Stimulated activated CD8-positive, alpha-beta memory T cell treated with anti-CD3 and anti-CD28 coated beads, Interleukin-15, amount 100 ng/mL, for 1 hour (primary cell): ENCODE results near the gene SEC63.
A peak's percentile ranks its signal among the peaks of the same experiment; 100 is the strongest.
"Not testable (repeated sequence)": the region's sequence is repeated elsewhere in the genome, so short reads cannot be mapped to it uniquely, and the experiment has no call there.

Experiments
- DNase-seq: peaks from one replicate; pipeline ENCODE4 v3.0.0-alpha.2; 2020; ENCODE audit warnings: low read depth

Gene SEC63

DNA sequence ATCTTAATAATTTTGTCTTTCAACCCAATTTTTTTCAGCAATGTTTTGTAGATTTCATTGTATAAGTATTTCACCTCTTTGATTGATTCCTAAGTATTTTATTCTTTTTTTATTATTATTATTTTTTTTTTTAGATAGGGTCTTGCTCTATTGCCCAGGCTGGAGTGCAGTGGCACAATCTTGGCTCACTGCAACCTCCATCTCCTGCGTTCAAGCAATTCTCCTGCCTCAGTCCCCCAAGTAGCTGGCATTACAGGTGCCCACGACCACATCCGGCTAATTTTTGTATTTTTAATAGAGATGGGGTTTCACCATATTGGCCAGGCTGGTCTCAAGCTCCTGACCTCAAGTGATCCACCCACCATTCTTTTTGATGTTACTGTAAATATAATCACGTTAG lies 97.0 kb downstream of the SEC63 start:
- not testable (repeated sequence) for DNase-seq

GRCh38 chr6:107860144-107860543 lies 97.9 kb downstream of the SEC63 start:
- DNase-seq = not testable (repeated sequence)

DNA sequence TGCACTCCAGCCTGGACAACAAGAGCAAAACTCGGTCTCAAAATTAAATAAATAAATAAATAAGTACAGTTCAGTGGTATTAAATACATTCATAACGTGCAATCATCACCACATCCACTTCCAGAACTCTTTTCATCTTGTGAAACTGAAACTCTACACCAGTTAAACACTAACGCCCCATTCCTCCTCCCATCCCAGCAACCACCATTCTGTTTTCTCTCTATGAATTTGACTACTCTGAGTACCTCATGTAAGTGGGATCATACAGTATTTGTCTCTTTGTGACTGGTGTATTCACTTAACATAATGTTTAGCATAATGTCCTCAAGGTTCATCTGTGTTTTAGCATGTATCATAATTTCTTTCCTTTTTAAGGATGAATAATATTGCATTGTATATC lies 104.8 kb downstream of the SEC63 start:
- no peak for DNase-seq

DNA sequence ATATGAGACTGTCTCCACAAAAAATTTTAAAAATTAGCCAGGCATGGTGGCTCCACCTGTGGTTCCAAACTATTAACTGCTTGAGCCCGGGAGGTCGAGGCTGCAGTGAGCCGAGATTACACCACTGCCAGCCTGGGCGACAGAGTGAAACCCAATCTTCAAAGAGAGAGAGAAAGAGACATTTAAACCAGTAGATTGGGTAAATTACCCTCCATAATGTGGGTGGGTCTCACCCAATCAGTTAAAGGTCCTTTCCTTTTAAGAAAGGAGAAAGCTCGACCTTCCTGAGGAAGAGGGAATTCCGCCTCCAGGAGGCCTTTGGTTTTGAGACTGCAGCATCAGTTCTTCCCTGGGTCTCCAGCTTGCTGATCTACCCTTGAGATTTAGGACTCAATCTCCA lies 108.7 kb downstream of the SEC63 start:
- no peak for DNase-seq

DNA sequence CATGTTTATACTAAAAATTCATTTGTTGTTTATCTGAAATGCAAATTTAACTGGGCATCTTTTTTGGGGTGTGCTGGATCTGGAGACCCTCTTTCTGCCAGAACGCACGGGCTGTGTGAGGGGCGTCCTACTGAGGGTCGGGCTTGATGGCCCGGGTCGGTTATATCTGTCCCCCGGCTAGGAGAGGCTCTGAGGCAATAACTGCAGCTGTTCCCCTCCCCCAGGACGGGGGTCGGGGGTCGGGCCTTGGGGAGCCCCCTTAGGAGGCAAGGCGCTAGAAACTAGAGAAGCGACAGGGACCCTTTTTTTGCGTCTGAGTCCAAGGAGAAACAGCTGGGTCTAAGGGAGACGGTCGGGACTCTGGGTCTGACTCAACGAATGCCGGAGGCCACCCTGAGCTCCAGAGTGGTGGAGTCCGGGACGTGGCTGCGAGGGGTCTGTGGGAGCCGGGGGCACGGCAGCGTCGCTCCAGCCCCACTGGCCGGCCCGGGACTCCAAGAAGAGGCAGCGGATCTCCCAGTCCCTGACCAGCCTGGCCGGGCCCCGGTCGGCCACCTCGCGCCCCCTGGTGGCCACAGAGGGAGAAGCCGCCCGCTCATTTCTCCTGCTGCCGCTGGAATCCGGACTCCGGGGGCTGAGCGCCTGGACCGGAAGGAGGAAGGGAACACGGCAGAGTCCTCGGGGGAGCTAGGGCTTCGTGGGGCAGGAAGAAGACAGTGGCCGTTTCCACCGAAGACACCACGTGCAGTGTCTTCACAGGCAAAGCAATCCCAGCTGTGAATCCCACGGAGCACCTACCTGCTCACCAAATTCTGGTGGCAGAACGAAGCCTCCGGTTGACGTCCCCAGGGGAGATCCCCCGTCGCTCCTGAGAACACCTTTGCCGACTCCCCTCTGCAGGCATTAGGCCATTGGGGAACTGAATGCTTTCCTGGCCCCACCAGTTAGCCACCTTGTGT lies 109.9 kb downstream of the SEC63 start:
- peak; percentile 71 for DNase-seq

GRCh38 chr6:107846262-107846795 lies 111.7 kb downstream of the SEC63 start:
- no peak for DNase-seq

DNA sequence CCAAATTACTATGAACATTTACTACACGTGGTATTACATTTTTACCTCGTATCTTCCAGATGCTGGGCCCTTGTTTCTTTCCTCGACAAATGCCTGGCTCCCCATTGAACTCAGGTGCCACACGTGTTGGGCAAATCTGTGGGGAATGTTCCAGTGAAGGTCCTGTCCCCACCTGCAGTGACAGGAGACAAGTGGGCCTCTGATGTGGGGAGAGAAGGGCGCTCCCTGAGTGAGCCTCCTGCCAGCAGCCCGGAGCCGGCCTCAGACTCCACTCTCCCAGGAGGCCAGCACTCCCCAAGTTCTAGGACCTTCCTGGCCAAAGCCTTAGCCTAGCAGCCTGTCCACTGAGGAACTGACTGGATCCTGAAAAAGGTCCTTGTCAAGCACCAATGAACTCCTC lies 112.2 kb downstream of the SEC63 start:
- DNase-seq = no peak

GRCh38 chr6:107843400-107843799 lies 114.6 kb downstream of the SEC63 start:
- no peak for DNase-seq

DNA sequence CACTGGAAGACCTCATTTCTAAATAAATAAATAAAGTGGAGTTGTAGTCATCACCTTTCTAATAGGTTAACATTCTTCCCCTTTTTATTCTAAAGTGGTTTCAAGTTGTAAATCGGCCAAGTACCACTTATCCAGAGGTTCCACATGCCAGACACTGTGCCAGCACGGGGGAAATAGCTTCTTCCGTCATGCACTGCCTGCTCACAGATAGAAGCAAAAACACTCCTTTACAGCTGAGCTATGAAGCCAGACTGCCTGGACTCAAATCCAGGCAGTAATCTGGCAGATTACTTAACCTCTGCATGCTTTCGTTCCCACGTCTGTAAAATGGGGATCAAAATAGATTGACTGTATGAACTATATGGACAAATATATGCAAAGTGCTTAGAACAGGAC lies 116.7 kb downstream of the SEC63 start:
- DNase-seq = no peak

DNA sequence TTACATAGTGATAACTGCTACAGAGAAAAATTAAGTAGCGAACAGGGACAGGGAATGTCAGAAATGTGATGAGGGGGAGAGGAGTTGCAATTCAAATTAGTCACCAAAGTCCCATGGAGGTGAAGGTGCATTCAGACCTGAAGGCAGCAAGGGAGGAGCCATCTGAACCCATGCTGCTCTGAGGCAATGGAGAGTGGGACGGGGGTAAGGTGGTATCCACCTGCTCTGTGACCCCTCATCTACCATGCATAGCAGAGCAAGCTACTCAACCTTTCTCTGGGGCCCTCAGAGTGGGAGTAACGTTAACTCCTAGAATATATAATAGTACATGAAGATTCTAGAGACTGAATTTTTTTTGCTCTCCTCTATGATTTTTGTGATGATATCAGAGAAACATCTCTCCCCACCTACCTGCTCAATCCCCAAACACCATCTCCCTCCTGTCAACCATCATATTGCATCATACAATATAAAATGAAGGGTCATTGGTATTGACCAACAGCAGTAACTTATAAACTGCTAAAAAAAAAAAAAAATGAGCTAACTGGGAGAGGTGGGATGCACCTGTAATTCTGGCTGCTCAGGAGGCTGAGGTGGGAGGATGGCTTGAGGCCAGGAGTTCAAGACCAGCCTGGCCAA lies 117.3 kb downstream of the SEC63 start:
- no peak for DNase-seq

- no peak for DNase-seq
These were observed 124.9 kb downstream of the SEC63 start for GRCh38 chr6:107833136-107833535.

- no peak for DNase-seq
These were observed 125.6 kb downstream of the SEC63 start for GRCh38 chr6:107832151-107833056.

- DNase-seq = no peak
These were observed 127.9 kb downstream of the SEC63 start for GRCh38 chr6:107830060-107830459.

DNA sequence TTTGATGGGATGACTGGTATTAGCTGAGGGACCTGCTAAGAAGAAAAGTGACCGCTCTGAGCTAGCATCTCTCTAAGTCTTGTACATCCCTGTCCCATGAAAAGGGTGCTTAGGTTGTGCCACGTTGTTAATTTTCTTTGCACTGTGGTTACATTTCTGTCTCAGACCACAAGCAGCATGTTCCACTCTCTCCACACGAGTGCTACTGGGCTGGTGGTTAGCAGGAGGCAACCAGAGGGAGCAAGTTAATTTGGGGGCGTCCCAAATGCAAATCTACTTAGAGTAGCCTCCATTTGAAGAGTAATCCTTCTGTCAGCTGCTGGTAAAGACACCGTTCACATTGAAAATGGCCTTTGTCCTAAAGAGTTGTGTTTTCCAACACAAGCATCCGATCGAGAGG lies 130.5 kb downstream of the SEC63 start:
- DNase-seq = no peak

- DNase-seq = peak; percentile 33
These were observed 134.9 kb downstream of the SEC63 start for GRCh38 chr6:107823047-107823557.

GRCh38 chr6:107822176-107823046 lies 135.6 kb downstream of the SEC63 start:
- DNase-seq = no peak

- DNase-seq = no peak
These were observed 136.4 kb downstream of the SEC63 start for GRCh38 chr6:107821591-107821990.

DNA sequence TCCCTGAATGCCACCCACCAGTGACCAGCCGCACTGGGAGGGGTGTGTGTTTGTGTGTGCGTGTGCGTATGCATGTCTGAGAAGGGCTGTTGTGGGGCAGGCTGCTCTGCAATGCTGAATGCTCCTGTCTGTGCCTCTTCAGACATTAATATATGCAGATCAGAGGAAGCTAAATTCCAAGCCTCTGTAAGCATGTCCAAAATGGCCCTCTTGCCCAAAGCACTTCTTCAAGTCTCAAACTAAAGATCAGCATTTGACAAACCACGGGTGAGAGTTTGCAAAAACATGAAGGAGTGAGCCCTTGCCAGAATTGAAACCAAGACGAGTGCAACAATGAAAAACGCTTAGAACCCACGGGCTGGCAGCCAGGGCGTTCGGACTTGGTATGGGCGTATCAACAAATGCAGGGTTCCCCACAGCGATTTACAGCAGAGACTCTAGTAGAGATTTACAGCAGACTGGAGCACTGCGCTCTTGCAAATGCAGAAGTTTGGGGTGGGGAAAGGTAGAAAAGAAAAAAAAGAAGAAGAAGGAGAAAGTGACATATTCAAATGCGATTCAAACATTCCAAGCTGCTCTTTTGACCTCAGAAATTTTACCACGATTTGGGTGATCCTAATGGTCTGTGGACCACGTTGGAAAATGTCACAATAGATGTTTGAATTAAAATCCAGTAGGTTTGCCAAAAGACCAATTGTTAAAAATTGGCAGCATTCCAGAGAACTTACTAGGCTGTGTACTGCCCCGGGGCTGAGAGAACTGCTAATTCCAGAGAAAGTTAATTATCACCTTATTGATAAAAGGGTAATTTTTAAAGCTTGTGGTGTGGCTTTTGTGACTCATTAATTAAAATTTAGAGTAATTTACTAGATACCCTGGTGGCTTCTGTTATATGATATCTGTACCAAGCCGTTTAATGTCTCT lies 137.4 kb downstream of the SEC63 start:
- DNase-seq = no peak

DNA sequence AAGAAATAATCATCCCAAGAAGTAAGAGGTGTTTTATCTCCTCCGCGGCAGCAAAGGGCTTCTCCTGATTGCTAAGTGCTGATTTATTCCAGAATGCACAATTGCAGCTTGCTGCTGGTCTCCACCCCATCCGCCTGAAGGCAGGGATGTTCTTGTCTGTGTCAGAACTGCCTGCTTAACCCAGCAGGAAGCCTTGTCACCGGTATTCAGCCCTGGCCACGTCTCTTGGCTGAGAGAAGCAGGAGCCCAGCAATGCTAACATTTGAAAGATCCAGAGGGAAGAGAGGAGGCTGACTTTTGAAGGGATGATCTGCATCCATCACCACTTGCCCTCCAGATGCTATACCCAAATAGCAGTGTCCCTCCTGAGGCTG lies 138.1 kb downstream of the SEC63 start:
- DNase-seq = no peak

GRCh38 chr6:107819217-107819616 lies 138.8 kb downstream of the SEC63 start:
- DNase-seq = no peak
